ENCODE results near the gene CFAP54.

Gene CFAP54

DNA sequence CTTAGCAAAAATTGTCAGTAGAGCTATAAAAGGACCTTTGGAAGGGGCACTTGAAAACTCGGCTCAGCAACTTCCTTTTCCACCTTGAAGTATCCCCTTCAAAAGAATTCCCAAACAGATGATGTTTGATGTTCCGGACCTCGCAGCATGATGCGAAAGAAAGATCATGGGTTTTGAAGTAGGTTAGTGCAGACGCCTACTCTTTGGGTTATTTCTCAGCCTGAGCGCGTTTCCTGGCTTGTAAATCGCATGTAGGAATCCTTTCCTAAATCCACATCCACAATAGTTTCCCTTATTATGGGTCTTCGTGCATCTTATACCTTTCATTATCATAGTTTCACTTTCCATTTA is 417.1 kb downstream of the CFAP54 start:
- no peak overlapping the region for H3K23ac ChIP-seq (ENCODE audit: low read length)
- H2BK12ac ChIP-seq (ENCODE audit: low read length), result no peak overlapping the region
- no peak overlapping the region for H3K4ac ChIP-seq (ENCODE audit: low read depth, low read length)
- H3K4me2 ChIP-seq (ENCODE audit: low read length), result peak overlapping the region; percentile 88
- no peaks in the 10 kb centered on the region for H3K27me3 ChIP-seq (ENCODE audit: insufficient read depth, low read length)
- H3K79me2 ChIP-seq (ENCODE audit: control insufficient read depth, insufficient read depth, low read length, poor library complexity), result peaks cover 11% of the 10 kb centered on the region
- peak overlapping the region; percentile 98 for H4K8ac ChIP-seq (ENCODE audit: low read depth, low read length)
- no peaks in the 10 kb centered on the region for H3K36me3 ChIP-seq (ENCODE audit: control insufficient read depth in 1 of 2, insufficient read depth in 2 of 2, low read length in 2 of 2)
- H4K12ac ChIP-seq (ENCODE audit: low read depth, low read length), result peak overlapping the region; percentile 86
- H3K18ac ChIP-seq (ENCODE audit: low read length), result no peak overlapping the region
- no peaks in the 10 kb centered on the region for H3K9me3 ChIP-seq (ENCODE audit: insufficient read depth, low read depth, low read length)
- peak overlapping the region; percentile 95 for H2AFZ ChIP-seq (ENCODE audit: insufficient read depth, low read length, poor library complexity)
- no peak overlapping the region for H3K9ac ChIP-seq (ENCODE audit: low read length)
- H3K27ac ChIP-seq (ENCODE audit: low read depth, low read length), result no peak overlapping the region
- no peak overlapping the region for H2BK120ac ChIP-seq (ENCODE audit: insufficient read depth, low read length, poor library complexity)
- DNase-seq, result no peak
- H3K79me1 ChIP-seq (ENCODE audit: low read length), result peaks cover 10% of the 10 kb centered on the region
- peak overlapping the region; percentile 75 for H3K14ac ChIP-seq (ENCODE audit: low read length)
- no peak overlapping the region for H4K91ac ChIP-seq (ENCODE audit: low read depth, low read length)
- WGBS (ENCODE audit: extremely low coverage, insufficient coverage, insufficient read length), result no CpG with 5 or more reads among the region's 9 CpGs
- H2AK5ac ChIP-seq (ENCODE audit: low read length), result no peak overlapping the region
- no peak overlapping the region for H3K4me3 ChIP-seq (ENCODE audit: low read depth, low read length)
- no peak overlapping the region for H2BK5ac ChIP-seq (ENCODE audit: low read depth, low read length, poor library complexity)
- H3K4me1 ChIP-seq (ENCODE audit: control insufficient read depth in 1 of 2, insufficient read depth in 2 of 2, low read length in 2 of 2), result peaks cover 0 to 5% of the 10 kb centered on the region in 2 experiments

DNA sequence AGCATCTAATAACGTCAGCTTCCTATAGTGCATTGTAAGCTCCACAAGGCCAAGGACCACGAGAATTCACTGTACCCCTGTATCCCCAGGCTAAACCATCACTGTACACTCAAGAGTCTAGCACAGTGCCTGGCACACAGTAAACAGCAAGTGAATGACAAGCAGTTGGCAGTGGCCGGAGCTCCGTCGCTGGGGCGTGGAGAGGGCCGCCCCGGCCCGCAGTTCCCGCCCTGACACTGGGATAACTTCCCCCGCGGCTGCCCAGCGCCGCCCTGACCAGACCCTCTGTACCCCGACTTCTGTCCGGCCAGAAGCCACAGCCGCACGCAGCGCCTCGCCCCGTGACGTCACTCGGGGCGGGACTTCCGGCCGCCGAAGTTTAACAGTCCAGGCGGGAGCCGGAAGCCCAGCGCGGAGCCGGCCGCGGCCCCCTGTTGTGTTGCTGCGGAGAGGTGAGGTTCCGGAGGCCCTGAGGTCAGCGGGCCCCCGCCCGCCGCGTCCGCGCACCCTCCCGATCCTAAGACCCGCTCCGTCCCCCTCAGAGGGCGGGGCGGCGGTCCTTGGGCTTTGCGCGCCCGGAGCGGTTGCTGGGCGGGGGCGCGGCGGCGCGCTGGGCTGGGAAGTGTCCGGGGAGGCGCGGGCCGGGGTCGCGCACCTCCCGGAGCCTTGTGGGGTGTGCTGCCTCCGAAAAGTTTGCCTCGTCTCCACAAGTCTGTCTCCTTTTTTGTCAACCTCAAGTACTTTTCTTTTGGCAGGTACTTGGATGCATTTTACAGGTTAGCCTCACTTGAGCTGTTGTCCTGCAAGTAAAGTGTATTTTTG is 417.7 kb downstream of the CFAP54 start, which contains the start of gene NEDD1:
Gene NEDD1, plus strand, starts transcription at position 409 of the 822 bp plus-strand sequence. CDS start 2,503 bp downstream, outside the sequence.
- H3K18ac ChIP-seq (ENCODE audit: low read length), result peak within 1 kb of the TSS; percentile 80
- H4K91ac ChIP-seq (ENCODE audit: low read depth, low read length), result peak within 1 kb of the TSS; percentile 82
- H2AFZ ChIP-seq (ENCODE audit: insufficient read depth, low read length, poor library complexity), result peak within 1 kb of the TSS; percentile 95
- peak within 1 kb of the TSS; percentile 34 for H3K9ac ChIP-seq (ENCODE audit: low read length)
- H3K36me3 ChIP-seq (ENCODE audit: control insufficient read depth in 1 of 2, insufficient read depth in 2 of 2, low read length in 2 of 2), result no peaks in the 10 kb centered on the region
- peak within 1 kb of the TSS; percentile 59 for H3K27ac ChIP-seq (ENCODE audit: low read depth, low read length)
- H3K4me1 ChIP-seq (ENCODE audit: control insufficient read depth in 1 of 2, insufficient read depth in 2 of 2, low read length in 2 of 2), result peaks cover 0 to 5% of the 10 kb centered on the region in 2 experiments
- peak; percentile 61 to 75 for DNase-seq
- H3K27me3 ChIP-seq (ENCODE audit: insufficient read depth, low read length), result no peaks in the 10 kb centered on the region
- H2BK5ac ChIP-seq (ENCODE audit: low read depth, low read length, poor library complexity), result peak within 1 kb of the TSS; percentile 83
- H3K79me1 ChIP-seq (ENCODE audit: low read length), result peaks cover 10% of the 10 kb centered on the region
- H3K79me2 ChIP-seq (ENCODE audit: control insufficient read depth, insufficient read depth, low read length, poor library complexity), result peaks cover 11% of the 10 kb centered on the region
- H3K14ac ChIP-seq (ENCODE audit: low read length), result peak within 1 kb of the TSS; percentile 96
- peak within 1 kb of the TSS; percentile 76 for H2AK5ac ChIP-seq (ENCODE audit: low read length)
- peak within 1 kb of the TSS; percentile 65 for H2BK12ac ChIP-seq (ENCODE audit: low read length)
- H4K8ac ChIP-seq (ENCODE audit: low read depth, low read length), result peak within 1 kb of the TSS; percentile 98
- H3K9me3 ChIP-seq (ENCODE audit: insufficient read depth, low read depth, low read length), result no peaks in the 10 kb centered on the region
- no CpG with 5 or more reads among the region's 68 CpGs for WGBS (ENCODE audit: extremely low coverage, insufficient coverage, insufficient read length)
- H3K4me2 ChIP-seq (ENCODE audit: low read length), result peak within 1 kb of the TSS; percentile 88
- H3K23ac ChIP-seq (ENCODE audit: low read length), result no peak within 1 kb of the TSS
- H3K4ac ChIP-seq (ENCODE audit: low read depth, low read length), result peak within 1 kb of the TSS; percentile 26
- peak within 1 kb of the TSS; percentile 86 for H4K12ac ChIP-seq (ENCODE audit: low read depth, low read length)
- H3K4me3 ChIP-seq (ENCODE audit: low read depth, low read length), result peak within 1 kb of the TSS; percentile 85
- H2BK120ac ChIP-seq (ENCODE audit: insufficient read depth, low read length, poor library complexity), result peak within 1 kb of the TSS; percentile 92

DNA sequence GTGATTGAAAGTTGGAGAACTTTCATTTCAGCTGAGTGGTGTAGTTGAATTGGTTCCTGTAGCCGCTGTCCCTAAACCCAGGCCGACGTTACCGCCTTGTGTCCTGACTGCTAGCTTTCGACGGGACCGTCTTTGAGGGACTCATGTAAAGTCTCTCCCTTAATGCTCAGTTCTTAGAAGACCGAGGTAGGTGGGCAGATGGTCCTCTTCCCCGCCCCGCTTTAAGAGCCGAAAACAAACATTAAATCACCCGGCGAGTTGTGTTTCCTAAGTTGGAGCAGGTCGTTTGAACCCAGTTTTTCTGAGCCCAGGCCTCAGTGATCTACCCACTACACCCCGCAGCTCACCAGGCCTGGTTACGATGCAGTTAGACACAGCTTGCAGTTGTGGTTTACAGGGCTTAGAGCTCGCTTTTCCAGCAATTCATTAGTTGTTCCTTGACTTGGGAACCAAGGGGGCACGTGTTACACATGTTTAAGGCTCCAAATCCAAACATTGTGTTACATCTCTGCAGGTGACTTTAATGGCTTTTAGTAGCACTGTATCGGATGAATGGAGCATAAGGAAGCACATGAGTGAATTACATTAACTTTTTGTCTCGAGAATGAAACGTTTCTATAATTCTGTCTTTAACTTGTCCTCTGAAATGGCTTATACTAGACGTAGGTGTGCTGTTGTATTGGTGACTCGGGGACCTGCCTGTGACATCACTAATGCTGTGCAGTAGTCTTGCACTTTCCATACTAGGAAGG is 418.5 kb downstream of the CFAP54 start:
- H3K27me3 ChIP-seq (ENCODE audit: insufficient read depth, low read length), result no peaks in the 10 kb centered on the region
- WGBS (ENCODE audit: extremely low coverage, insufficient coverage, insufficient read length), result no CpG with 5 or more reads among the region's 23 CpGs
- H2AK5ac ChIP-seq (ENCODE audit: low read length), result no peak overlapping the region
- peak in 1 of 2 donors; percentile 23 for DNase-seq
- H3K36me3 ChIP-seq (ENCODE audit: control insufficient read depth in 1 of 2, insufficient read depth in 2 of 2, low read length in 2 of 2), result no peaks in the 10 kb centered on the region
- peak overlapping the region; percentile 82 for H4K91ac ChIP-seq (ENCODE audit: low read depth, low read length)
- H2BK12ac ChIP-seq (ENCODE audit: low read length), result peak overlapping the region; percentile 23
- H4K12ac ChIP-seq (ENCODE audit: low read depth, low read length), result peak overlapping the region; percentile 39
- peak overlapping the region; percentile 88 for H3K4me2 ChIP-seq (ENCODE audit: low read length)
- no peaks in the 10 kb centered on the region for H3K9me3 ChIP-seq (ENCODE audit: insufficient read depth, low read depth, low read length)
- peak overlapping the region; percentile 96 for H3K14ac ChIP-seq (ENCODE audit: low read length)
- peak overlapping the region; percentile 59 for H3K27ac ChIP-seq (ENCODE audit: low read depth, low read length)
- peaks cover 11% of the 10 kb centered on the region for H3K79me2 ChIP-seq (ENCODE audit: control insufficient read depth, insufficient read depth, low read length, poor library complexity)
- H3K4me3 ChIP-seq (ENCODE audit: low read depth, low read length), result peak overlapping the region; percentile 85
- H4K8ac ChIP-seq (ENCODE audit: low read depth, low read length), result peak overlapping the region; percentile 98
- peak overlapping the region; percentile 26 for H3K4ac ChIP-seq (ENCODE audit: low read depth, low read length)
- no peak overlapping the region for H3K23ac ChIP-seq (ENCODE audit: low read length)
- peak overlapping the region; percentile 33 for H3K9ac ChIP-seq (ENCODE audit: low read length)
- H3K18ac ChIP-seq (ENCODE audit: low read length), result no peak overlapping the region
- H2BK120ac ChIP-seq (ENCODE audit: insufficient read depth, low read length, poor library complexity), result peak overlapping the region; percentile 92
- peak overlapping the region; percentile 83 for H2BK5ac ChIP-seq (ENCODE audit: low read depth, low read length, poor library complexity)
- H3K79me1 ChIP-seq (ENCODE audit: low read length), result peaks cover 10% of the 10 kb centered on the region
- peak overlapping the region; percentile 95 for H2AFZ ChIP-seq (ENCODE audit: insufficient read depth, low read length, poor library complexity)
- peaks cover 0 to 5% of the 10 kb centered on the region in 2 experiments for H3K4me1 ChIP-seq (ENCODE audit: control insufficient read depth in 1 of 2, insufficient read depth in 2 of 2, low read length in 2 of 2)

DNA sequence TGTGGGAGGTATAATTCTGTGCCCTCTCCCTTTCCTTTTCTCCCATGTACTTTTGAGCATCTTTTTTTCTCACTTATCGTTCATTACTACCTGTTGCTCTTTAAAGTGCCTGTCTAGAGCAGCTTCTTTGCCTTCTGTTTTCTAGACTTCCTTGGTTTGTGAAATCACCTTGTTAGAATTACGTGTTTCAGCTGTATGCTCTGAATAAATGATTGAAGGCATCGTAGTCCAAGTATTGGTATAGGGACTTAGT is 419.0 kb downstream of the CFAP54 start:
- Histone ChIP-seq H3K9ac (ENCODE audit: low read length) (no peak overlapping the region), H3K23ac (ENCODE audit: low read length) (no peak overlapping the region), H3K4me2 (ENCODE audit: low read length) (peak overlapping the region; percentile 88), H4K8ac (ENCODE audit: low read depth, low read length) (no peak overlapping the region), H3K9me3 (ENCODE audit: insufficient read depth, low read depth, low read length) (no peaks in the 10 kb centered on the region), H3K4me3 (ENCODE audit: low read depth, low read length) (no peak overlapping the region), H3K18ac (ENCODE audit: low read length) (no peak overlapping the region), H2AK5ac (ENCODE audit: low read length) (no peak overlapping the region), H2BK5ac (ENCODE audit: low read depth, low read length, poor library complexity) (no peak overlapping the region), H3K27me3 (ENCODE audit: insufficient read depth, low read length) (no peaks in the 10 kb centered on the region), H3K4ac (ENCODE audit: low read depth, low read length) (no peak overlapping the region), H2AFZ (ENCODE audit: insufficient read depth, low read length, poor library complexity) (no peak overlapping the region), H3K36me3 (ENCODE audit: control insufficient read depth in 1 of 2, insufficient read depth in 2 of 2, low read length in 2 of 2) (no peaks in the 10 kb centered on the region), H3K14ac (ENCODE audit: low read length) (no peak overlapping the region), H2BK120ac (ENCODE audit: insufficient read depth, low read length, poor library complexity) (no peak overlapping the region), H4K91ac (ENCODE audit: low read depth, low read length) (no peak overlapping the region), H3K79me2 (ENCODE audit: control insufficient read depth, insufficient read depth, low read length, poor library complexity) (peaks cover 11% of the 10 kb centered on the region), H4K12ac (ENCODE audit: low read depth, low read length) (no peak overlapping the region), H3K27ac (ENCODE audit: low read depth, low read length) (no peak overlapping the region), H3K4me1 (ENCODE audit: control insufficient read depth in 1 of 2, insufficient read depth in 2 of 2, low read length in 2 of 2) (peaks cover 0 to 5% of the 10 kb centered on the region in 2 experiments), H2BK12ac (ENCODE audit: low read length) (no peak overlapping the region), H3K79me1 (ENCODE audit: low read length) (peaks cover 10% of the 10 kb centered on the region)
- DNase-seq, result no peak
- no CpG with 5 or more reads among the region's 3 CpGs for WGBS (ENCODE audit: extremely low coverage, insufficient coverage, insufficient read length)

Measured in trophoblast cell (in vitro differentiated cells and primary cell).